Body of pancreas (tissue), 4 donors: ENCODE data around the gene HPSE2. TPM values are rescaled to one million over a fixed set of nuclear protein-coding genes. Genes with fewer than 3 reads are reported as not detected.

Source experiments
- ATAC-seq: fragments of 150-250 bp; one replicate; pipeline ENCODE4 v1.9.1; 2016
- DNase-seq, 4 donors: peaks; one replicate each; pipeline ENCODE4 v3.0.0-alpha.2; 2019
- H3K27ac ChIP-seq, 4 donors: fragments of 200-600 bp; sonication (generic); 1 replicate in 3 of 4; 2 replicates in 1 of 4; pipeline versions ENCODE4 v1.5.1 to v1.6.1; 2016 to 2019; ENCODE audit warnings: mild to moderate bottlenecking in 1 of 4, mixed read lengths in 1 of 4, moderate library complexity in 1 of 4
- H3K27me3 ChIP-seq, 2 donors: fragments of 200-600 bp; sonication (generic); one replicate each; pipeline ENCODE4 v1.6.0; 2016; ENCODE audit warnings: mild to moderate bottlenecking in 1 of 2
- H3K36me3 ChIP-seq, 2 donors: fragments of 200-600 bp; sonication (generic); replicated peaks in 1 of 2; 2 replicates each; pipeline ENCODE4 v1.5.1; 2016; ENCODE audit warnings: low read depth in 2 of 2; ENCODE audit not compliant: insufficient read depth in 1 of 2
- H3K4me1 ChIP-seq: fragments of 200-600 bp; sonication (generic); one replicate; pipeline ENCODE4 v1.6.0; 2016
- H3K4me3 ChIP-seq, 2 donors: fragments of 200-600 bp; sonication (generic); 1 replicate in 1 of 2; 2 replicates in 1 of 2; pipeline ENCODE4 v1.5.1; 2016 to 2019
- H3K9me3 ChIP-seq, 3 donors: fragments of 200-600 bp; sonication (generic); 1 replicate in 2 of 3; 2 replicates in 1 of 3; pipeline ENCODE4 v1.5.1; 2016
- POLR2A ChIP-seq, 3 donors: fragments of 450-650 bp; IDR thresholded peaks; one replicate each; pipeline ENCODE4 v1.6.1; 2016; ENCODE audit warnings: antibody characterized with exemption in 3 of 3, mild to moderate bottlenecking in 2 of 3
- WGBS, 2 donors: methylation state at CpG; one replicate each; pipeline ENCODE4 v1.1.5; 2017; 5-methylcytosine and 5-hydroxymethylcytosine counted together
- intact Hi-C: fragments of 100-400 bp; cut with DNase I; formaldehyde crosslinking; loops from one replicate; pipeline ENCODE4 v1.15.1; 2023
- total RNA-seq, 2 donors: library from RNA; depleted of rRNA; stranded (reverse); fragments of >200 nt; gene quantifications; one replicate each; pipeline ENCODE4 v1.1.0, GENCODE V29; 2016
- TF ChIP-seq, protein P1 (sequence below), 7 experiments: fragments of 450-650 bp in 4 of 7; fragments of 200-600 bp in 3 of 7; sonication (generic) in 3 of 7; IDR thresholded peaks; one replicate each; pipeline ENCODE4 v1.5.1; 2016 to 2019; ENCODE audit warnings: antibody characterized with exemption in 7 of 7

The HPSE2 gene
- total RNA-seq, 2 donors from 2014 or later = not detected

DNA sequence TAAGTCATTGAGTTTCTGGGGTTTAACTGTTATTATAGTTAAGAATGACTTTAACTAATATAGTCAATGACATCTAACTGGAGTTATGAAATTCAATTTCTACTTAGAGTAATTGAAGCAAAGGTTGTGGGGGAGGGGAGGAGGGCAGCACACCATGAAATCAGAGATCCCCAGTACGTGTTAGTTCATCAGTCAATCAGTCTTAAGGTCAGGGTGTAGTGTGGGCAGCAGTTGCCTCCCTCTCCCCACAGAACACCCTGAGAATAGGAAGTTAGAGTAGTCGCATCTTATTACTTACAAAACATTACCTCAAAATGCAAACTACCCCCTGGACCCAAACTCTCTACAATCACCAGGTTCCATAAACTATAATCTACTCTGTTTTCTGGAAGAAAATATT is 781.9 kb downstream of the HPSE2 start:
- Histone ChIP-seq H3K27me3 (no peaks in the 10 kb centered on the region), H3K27ac (no peak overlapping the region), H3K4me3 (no peak overlapping the region), H3K9me3 (no peaks in the 10 kb centered on the region), H3K36me3 (no peaks in the 10 kb centered on the region), H3K4me1 (peaks cover 9% of the 10 kb centered on the region)
- ATAC-seq (no peak), DNase-seq (no peak)
- no peak for TF ChIP-seq POLR2A (IDR thresholded peaks at IDR 0.05)
- TF ChIP-seq, protein P1, sequence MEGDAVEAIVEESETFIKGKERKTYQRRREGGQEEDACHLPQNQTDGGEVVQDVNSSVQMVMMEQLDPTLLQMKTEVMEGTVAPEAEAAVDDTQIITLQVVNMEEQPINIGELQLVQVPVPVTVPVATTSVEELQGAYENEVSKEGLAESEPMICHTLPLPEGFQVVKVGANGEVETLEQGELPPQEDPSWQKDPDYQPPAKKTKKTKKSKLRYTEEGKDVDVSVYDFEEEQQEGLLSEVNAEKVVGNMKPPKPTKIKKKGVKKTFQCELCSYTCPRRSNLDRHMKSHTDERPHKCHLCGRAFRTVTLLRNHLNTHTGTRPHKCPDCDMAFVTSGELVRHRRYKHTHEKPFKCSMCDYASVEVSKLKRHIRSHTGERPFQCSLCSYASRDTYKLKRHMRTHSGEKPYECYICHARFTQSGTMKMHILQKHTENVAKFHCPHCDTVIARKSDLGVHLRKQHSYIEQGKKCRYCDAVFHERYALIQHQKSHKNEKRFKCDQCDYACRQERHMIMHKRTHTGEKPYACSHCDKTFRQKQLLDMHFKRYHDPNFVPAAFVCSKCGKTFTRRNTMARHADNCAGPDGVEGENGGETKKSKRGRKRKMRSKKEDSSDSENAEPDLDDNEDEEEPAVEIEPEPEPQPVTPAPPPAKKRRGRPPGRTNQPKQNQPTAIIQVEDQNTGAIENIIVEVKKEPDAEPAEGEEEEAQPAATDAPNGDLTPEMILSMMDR (IDR thresholded peaks at IDR 0.05) = no peak
- WGBS, 2 donors = 70 to 81% methylated on average over 2 of the region's 2 CpGs
- intact Hi-C loops = no loop called here

DNA sequence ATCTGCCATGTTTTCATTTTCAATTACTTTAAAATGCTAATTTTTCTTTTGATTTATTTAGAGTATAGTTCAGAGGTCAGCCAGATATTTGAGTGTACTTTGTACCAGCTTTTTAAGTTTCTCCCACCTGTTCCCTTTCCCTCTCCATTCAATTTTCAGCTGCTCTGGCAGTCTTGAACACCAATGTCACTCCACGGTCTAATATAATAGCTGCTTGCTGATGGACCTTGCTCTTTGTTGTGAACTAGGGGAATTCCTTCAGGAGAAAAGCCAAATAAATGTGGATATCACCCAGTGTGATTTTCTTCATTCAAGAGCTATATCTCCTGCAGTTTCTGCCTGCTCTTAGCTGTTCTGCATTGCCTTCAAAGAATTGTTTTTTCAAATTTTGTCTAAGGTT is 785.0 kb downstream of the HPSE2 start:
- intact Hi-C loops = no loop called here
- H3K27ac ChIP-seq = peak overlapping the region in 2 of 4 donors; percentile 9 to 40
- no peak overlapping the region for H3K4me3 ChIP-seq
- DNase-seq (no peak), ATAC-seq (no peak)
- whole genome bisulfite sequencing, 2 donors = 18 to 32% methylated on average over 1 of the region's 1 CpG
- TF ChIP-seq, protein P1 (IDR thresholded peaks at IDR 0.05) = no peak
- no peak for TF ChIP-seq POLR2A (IDR thresholded peaks at IDR 0.05)
- peaks cover 18% of the 10 kb centered on the region for H3K4me1 ChIP-seq
- no peaks in the 10 kb centered on the region for H3K36me3 ChIP-seq
- H3K9me3 ChIP-seq = no peaks in the 10 kb centered on the region
- no peaks in the 10 kb centered on the region for H3K27me3 ChIP-seq

DNA sequence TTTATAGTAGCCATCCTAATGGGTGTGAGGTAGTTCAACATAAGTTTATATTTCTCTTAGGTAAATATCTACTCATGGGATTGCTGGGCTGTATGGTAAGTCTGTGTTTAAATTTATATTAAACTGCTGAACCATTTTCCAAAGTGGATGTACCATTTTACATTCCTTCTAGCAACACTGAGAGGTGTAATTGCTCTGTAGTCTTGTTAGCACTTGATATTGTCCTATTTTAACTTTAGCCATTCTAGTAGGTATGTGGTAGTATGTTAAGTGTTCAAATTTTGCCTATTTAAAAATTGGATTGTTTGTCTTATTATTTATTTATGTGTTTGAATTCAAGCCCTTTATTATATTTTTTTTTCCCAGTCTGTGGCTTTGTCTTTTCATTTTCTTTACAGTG is 786.4 kb downstream of the HPSE2 start:
- no peak for DNase-seq
- Histone ChIP-seq H3K9me3 (no peaks in the 10 kb centered on the region), H3K36me3 (peaks cover 0 to under 1% of the 10 kb centered on the region in 2 donors), H3K27ac (no peak overlapping the region), H3K27me3 (no peaks in the 10 kb centered on the region), H3K4me3 (no peak overlapping the region), H3K4me1 (peaks cover 24% of the 10 kb centered on the region)
- no peak for ATAC-seq
- TF ChIP-seq, protein P1 (IDR thresholded peaks at IDR 0.05) = no peak
- TF ChIP-seq POLR2A (IDR thresholded peaks at IDR 0.05) = no peak
- intact Hi-C loops = no loop called here

DNA sequence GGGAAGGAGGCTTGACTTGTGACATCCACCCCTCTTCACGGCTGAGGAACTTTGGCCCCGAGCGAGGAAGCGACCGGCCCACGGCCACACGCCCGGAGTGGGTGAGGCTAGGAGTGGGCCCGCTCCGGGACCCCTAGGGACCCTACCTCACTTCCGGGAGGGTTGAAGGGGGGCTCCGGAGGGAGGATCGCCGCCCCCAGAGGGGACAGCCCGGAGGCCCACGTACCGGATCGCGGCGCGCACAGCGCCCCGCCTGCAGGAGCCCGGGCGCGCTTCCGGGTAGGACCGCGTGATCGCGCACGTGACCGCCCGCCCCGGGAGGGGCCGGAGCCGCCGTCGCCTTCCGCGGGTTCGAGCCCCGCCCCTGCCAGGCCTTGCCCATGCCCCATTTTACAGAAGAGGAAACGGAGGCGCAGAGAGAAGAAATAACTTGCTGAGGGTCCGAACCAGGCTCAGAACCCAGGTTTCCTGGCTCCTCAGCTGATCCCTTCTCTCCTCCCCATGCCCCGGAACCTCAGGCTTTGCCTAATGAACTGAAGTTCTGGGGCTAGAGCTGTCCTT is 788.9 kb downstream of the HPSE2 start, which contains the start of gene HPS1:
TSS of gene HPS1 (minus strand) at position 275 of the 561 bp plus-strand sequence. CDS start 3,695 bp downstream, outside the sequence.
- peaks cover 24% of the 10 kb centered on the region for H3K4me1 ChIP-seq
- no peaks in the 10 kb centered on the region for H3K27me3 ChIP-seq
- WGBS, 2 donors = 3 to 57% methylated on average over 2 to 43 of the region's 47 CpGs
- intact Hi-C loops = no loop called here
- peak within 1 kb of the TSS; percentile 76 to 98 for H3K4me3 ChIP-seq
- TF ChIP-seq, protein P1 (IDR thresholded peaks at IDR 0.05) = peak in 1 of 7 experiments; percentile 14
- TF ChIP-seq POLR2A (IDR thresholded peaks at IDR 0.05) = peak; percentile 82 to 90 (median 86)
- ATAC-seq = peak; percentile 93
- no peaks in the 10 kb centered on the region for H3K9me3 ChIP-seq
- H3K36me3 ChIP-seq = peaks cover 0 to 15% of the 10 kb centered on the region in 2 donors
- peak; percentile 76 to 85 (median 82) for DNase-seq
- peak within 1 kb of the TSS; percentile 85 to 92 (median 88) for H3K27ac ChIP-seq

DNA sequence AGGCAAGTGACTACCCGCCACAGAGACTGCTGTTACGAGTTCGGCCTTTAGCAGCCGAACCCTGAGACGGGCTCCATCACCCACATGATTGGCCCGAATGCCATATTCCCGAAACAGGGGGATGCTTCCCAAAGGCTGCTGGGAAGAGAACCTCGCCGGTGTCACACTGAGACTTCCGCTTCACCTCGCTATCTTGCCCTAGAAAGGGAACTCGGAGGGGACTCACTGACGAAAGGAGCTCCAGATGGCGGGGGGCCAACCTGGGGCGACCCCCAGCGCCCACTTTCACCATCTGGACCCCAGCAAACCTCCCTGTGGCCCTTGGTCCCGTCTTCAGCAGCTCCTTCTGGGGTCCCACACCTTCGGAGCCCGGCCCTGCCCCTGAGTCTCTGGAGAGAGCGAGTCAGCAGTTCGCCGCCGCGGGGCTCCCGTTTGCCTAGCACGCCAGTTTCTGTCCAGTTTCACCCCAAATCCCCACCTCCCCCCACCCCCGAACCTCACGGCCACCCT is 789.4 kb downstream of the HPSE2 start:
- Histone ChIP-seq H3K27ac (peak overlapping the region; percentile 85 to 92 (median 88)), H3K36me3 (peaks cover 0 to 15% of the 10 kb centered on the region in 2 donors), H3K4me1 (peaks cover 24% of the 10 kb centered on the region), H3K27me3 (no peaks in the 10 kb centered on the region), H3K4me3 (peak overlapping the region; percentile 76 to 98), H3K9me3 (no peaks in the 10 kb centered on the region)
- intact Hi-C loops = no loop called here
- 1 to 4% methylated on average over 18 to 19 of the region's 28 CpGs for WGBS, 2 donors
- no peak for TF ChIP-seq POLR2A (IDR thresholded peaks at IDR 0.05)
- TF ChIP-seq, protein P1 (IDR thresholded peaks at IDR 0.05) = no peak
- DNase-seq (peak; percentile 34 to 51 (median 48)), ATAC-seq (peak; percentile 50)
